ENCODE data around the gene SBF2.

Gene SBF2

DNA sequence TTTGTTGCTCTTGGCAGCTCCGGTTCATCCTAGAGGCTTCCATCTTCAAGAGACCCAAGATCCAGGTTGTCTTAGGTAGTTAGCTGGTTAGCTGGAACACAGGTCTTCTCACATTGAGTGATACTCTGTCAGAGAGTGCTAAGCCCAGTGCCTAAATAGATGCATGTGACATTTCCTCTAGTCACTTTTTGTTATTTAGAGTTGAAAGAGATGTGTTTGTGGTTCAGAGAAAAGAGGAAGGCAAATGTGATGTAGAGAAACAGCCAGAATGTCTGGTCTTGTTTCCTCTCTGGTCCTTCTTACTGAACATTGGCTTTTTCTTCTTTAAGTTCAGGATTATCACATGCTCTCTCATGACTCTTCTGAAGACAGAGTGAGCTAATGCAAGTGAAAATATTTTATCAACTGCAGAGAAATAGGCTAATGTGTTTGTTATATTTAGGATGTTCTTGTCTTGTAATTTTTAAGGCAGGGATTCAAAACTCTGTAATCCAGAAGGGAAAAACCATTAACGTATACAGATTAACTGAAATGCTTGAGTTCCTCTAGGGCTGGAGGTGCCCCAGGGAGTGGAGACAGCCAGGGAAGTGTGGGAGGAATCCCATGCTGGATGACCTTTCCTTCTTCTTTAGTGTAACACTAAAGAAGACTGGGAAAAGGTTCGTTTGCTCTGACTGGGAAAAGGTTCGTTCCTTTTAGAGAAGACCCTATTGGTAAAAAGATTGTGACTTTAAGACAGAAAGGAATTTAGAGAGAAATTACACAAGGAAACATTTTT is 554.7 kb downstream of the SBF2 start:
- Histone ChIP-seq H3K4me3 (ENCODE audit: low read length) (no peak overlapping the region), H3K4me1 (ENCODE audit: control insufficient read depth, insufficient read depth, low read length) (no peaks in the 10 kb centered on the region), H3K9ac (ENCODE audit: low read length) (no peak overlapping the region), H3K36me3 (ENCODE audit: control insufficient read depth, insufficient read depth, low read length) (peaks cover 6% of the 10 kb centered on the region), H3K27ac (ENCODE audit: low read depth, low read length) (no peak overlapping the region), H3K27me3 (ENCODE audit: control insufficient read depth, insufficient read depth, low read length) (no peaks in the 10 kb centered on the region)

DNA sequence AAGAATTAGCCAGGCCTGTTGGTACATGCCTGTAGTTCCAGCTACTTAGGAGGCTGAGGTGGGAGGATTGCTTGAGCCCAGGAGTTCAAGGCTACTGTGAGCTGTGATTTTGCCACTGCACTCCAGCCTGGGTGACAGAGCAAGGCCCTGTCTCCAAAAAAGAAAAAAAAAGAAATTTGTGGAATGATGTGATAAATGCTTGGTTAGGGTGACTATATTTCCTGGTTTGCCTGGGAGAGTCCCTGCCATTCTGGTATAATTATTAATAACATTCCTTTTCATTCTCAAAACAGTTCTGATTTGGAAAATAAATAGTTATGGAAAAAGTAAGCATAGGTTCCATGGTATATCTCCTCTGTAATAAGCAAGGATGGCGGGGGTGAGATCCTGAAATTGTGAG is 555.3 kb downstream of the SBF2 start:
- Histone ChIP-seq H3K4me1 (ENCODE audit: control insufficient read depth, insufficient read depth, low read length) (no peaks in the 10 kb centered on the region), H3K27ac (ENCODE audit: low read depth, low read length) (no peak overlapping the region), H3K4me3 (ENCODE audit: low read length) (no peak overlapping the region), H3K27me3 (ENCODE audit: control insufficient read depth, insufficient read depth, low read length) (no peaks in the 10 kb centered on the region), H3K36me3 (ENCODE audit: control insufficient read depth, insufficient read depth, low read length) (peaks cover 6% of the 10 kb centered on the region), H3K9ac (ENCODE audit: low read length) (no peak overlapping the region)

- Histone ChIP-seq H3K4me1 (ENCODE audit: control insufficient read depth, insufficient read depth, low read length) (no peaks in the 10 kb centered on the region), H3K27ac (ENCODE audit: low read depth, low read length) (no peak overlapping the region), H3K4me3 (ENCODE audit: low read length) (no peak overlapping the region), H3K27me3 (ENCODE audit: control insufficient read depth, insufficient read depth, low read length) (no peaks in the 10 kb centered on the region), H3K36me3 (ENCODE audit: control insufficient read depth, insufficient read depth, low read length) (peaks cover 6% of the 10 kb centered on the region), H3K9ac (ENCODE audit: low read length) (no peak overlapping the region)
Measured at GRCh38 chr11:9738116-9738515, 555.9 kb downstream of the SBF2 start.

GRCh38 chr11:9736365-9736764 is 557.7 kb downstream of the SBF2 start:
- no peak overlapping the region for H3K27ac ChIP-seq (ENCODE audit: low read depth, low read length)
- peaks cover 7% of the 10 kb centered on the region for H3K36me3 ChIP-seq (ENCODE audit: control insufficient read depth, insufficient read depth, low read length)
- no peak overlapping the region for H3K9ac ChIP-seq (ENCODE audit: low read length)
- no peaks in the 10 kb centered on the region for H3K27me3 ChIP-seq (ENCODE audit: control insufficient read depth, insufficient read depth, low read length)
- H3K4me3 ChIP-seq (ENCODE audit: low read length): no peak overlapping the region
- no peaks in the 10 kb centered on the region for H3K4me1 ChIP-seq (ENCODE audit: control insufficient read depth, insufficient read depth, low read length)

- Histone ChIP-seq H3K4me3 (ENCODE audit: low read length) (no peak overlapping the region), H3K27ac (ENCODE audit: low read depth, low read length) (no peak overlapping the region), H3K4me1 (ENCODE audit: control insufficient read depth, insufficient read depth, low read length) (no peaks in the 10 kb centered on the region), H3K9ac (ENCODE audit: low read length) (no peak overlapping the region), H3K27me3 (ENCODE audit: control insufficient read depth, insufficient read depth, low read length) (no peaks in the 10 kb centered on the region), H3K36me3 (ENCODE audit: control insufficient read depth, insufficient read depth, low read length) (peaks cover 7% of the 10 kb centered on the region)
Measured at GRCh38 chr11:9735919-9736318, 558.1 kb downstream of the SBF2 start.

- no peak overlapping the region for H3K4me3 ChIP-seq (ENCODE audit: low read length)
- peaks cover 7% of the 10 kb centered on the region for H3K36me3 ChIP-seq (ENCODE audit: control insufficient read depth, insufficient read depth, low read length)
- H3K27me3 ChIP-seq (ENCODE audit: control insufficient read depth, insufficient read depth, low read length): no peaks in the 10 kb centered on the region
- H3K4me1 ChIP-seq (ENCODE audit: control insufficient read depth, insufficient read depth, low read length): no peaks in the 10 kb centered on the region
- no peak overlapping the region for H3K27ac ChIP-seq (ENCODE audit: low read depth, low read length)
- no peak overlapping the region for H3K9ac ChIP-seq (ENCODE audit: low read length)
Measured at GRCh38 chr11:9735236-9735635, 558.8 kb downstream of the SBF2 start.

DNA sequence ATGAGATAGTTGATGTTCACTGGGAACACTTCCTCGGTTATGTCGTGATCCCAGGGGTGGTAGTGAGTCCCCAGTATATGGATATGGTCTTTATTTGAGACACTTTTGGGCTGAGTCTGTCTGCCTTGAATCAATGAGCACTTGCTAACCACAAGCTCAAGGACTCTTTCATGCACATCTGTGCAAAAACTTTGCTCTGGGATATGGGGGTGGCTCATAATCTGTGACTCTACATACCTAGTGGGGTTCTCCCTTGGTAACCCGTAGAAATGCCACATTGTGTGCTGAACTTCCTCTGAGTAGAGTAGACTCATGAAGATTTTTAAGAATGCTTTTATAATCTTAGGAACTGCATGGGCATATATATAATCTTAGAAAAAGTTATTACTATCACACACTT is 560.8 kb downstream of the SBF2 start:
- peaks cover 6% of the 10 kb centered on the region for H3K36me3 ChIP-seq (ENCODE audit: control insufficient read depth, insufficient read depth, low read length)
- no peak overlapping the region for H3K9ac ChIP-seq (ENCODE audit: low read length)
- no peak overlapping the region for H3K27ac ChIP-seq (ENCODE audit: low read depth, low read length)
- no peak overlapping the region for H3K4me3 ChIP-seq (ENCODE audit: low read length)
- H3K4me1 ChIP-seq (ENCODE audit: control insufficient read depth, insufficient read depth, low read length): no peaks in the 10 kb centered on the region
- H3K27me3 ChIP-seq (ENCODE audit: control insufficient read depth, insufficient read depth, low read length): no peaks in the 10 kb centered on the region

GRCh38 chr11:9732453-9732852 is 561.6 kb downstream of the SBF2 start:
- Histone ChIP-seq H3K36me3 (ENCODE audit: control insufficient read depth, insufficient read depth, low read length) (peaks cover 11% of the 10 kb centered on the region), H3K27ac (ENCODE audit: low read depth, low read length) (no peak overlapping the region), H3K4me1 (ENCODE audit: control insufficient read depth, insufficient read depth, low read length) (no peaks in the 10 kb centered on the region)

DNA sequence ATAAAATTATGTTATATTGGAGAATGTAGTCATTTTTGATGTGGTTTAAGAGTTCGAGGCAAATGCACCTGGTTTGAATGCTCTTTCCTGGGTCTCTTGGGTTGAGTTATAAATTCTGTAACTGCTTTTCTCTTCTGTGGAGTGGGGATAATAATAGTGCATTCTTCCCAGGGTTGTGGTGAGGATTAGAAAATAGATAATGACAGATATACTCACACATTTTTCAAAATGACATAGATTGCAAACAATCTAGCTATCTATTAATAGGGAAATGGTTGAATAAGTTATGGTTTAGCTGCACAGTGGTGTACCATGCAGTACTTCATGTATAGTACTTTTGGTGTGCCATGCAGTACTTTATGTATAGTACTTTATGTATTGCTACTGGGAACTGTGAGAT is 562.8 kb downstream of the SBF2 start:
- Histone ChIP-seq H3K36me3 (ENCODE audit: control insufficient read depth, insufficient read depth, low read length) (peaks cover 11% of the 10 kb centered on the region), H3K27me3 (ENCODE audit: control insufficient read depth, insufficient read depth, low read length) (no peaks in the 10 kb centered on the region), H3K27ac (ENCODE audit: low read depth, low read length) (no peak overlapping the region), H3K4me3 (ENCODE audit: low read length) (no peak overlapping the region), H3K9ac (ENCODE audit: low read length) (no peak overlapping the region), H3K4me1 (ENCODE audit: control insufficient read depth, insufficient read depth, low read length) (no peaks in the 10 kb centered on the region)

More at GRCh38 chr11:9732453-9732852, 561.6 kb downstream of the SBF2 start:
- Histone ChIP-seq H3K27me3 (ENCODE audit: control insufficient read depth, insufficient read depth, low read length) (no peaks in the 10 kb centered on the region), H3K4me3 (ENCODE audit: low read length) (no peak overlapping the region), H3K9ac (ENCODE audit: low read length) (no peak overlapping the region)

Data from rectal smooth muscle tissue (tissue), 1 donor.